Liver (tissue), 3 donors: ENCODE measurements around the gene DTX3L.

Experiments
- ATF3 ChIP-seq: IDR thresholded peaks from 2 replicates; pipeline ENCODE4 v1.6.1; 2016; ENCODE audit warnings: antibody characterized with exemption
- EGR1 ChIP-seq, 2 donors: IDR thresholded peaks; 2 replicates each; pipeline ENCODE4 v1.6.1; 2016 to 2018; ENCODE audit warnings: antibody characterized with exemption in 2 of 2, low read depth in 2 of 2
- GABPA ChIP-seq, 2 donors: IDR thresholded peaks in 1 of 2; conservative IDR thresholded peaks in 1 of 2; 2 replicates each; pipeline ENCODE4 v1.6.1; 2016; ENCODE audit warnings: antibody characterized with exemption in 2 of 2, mild to moderate bottlenecking in 1 of 2, moderate library complexity in 1 of 2
- JUND ChIP-seq, 2 donors: IDR thresholded peaks; 2 replicates each; pipeline ENCODE4 v1.6.1; 2016; ENCODE audit warnings: antibody characterized with exemption in 2 of 2
- MAX ChIP-seq: IDR thresholded peaks from 2 replicates; pipeline ENCODE4 v1.6.1; 2016; ENCODE audit warnings: antibody characterized with exemption
- NR2F2 ChIP-seq: IDR thresholded peaks from 2 replicates; pipeline ENCODE4 v1.6.1; 2016; ENCODE audit warnings: antibody characterized with exemption
- RAD21 ChIP-seq, 2 donors: IDR thresholded peaks; 2 replicates each; pipeline ENCODE4 v1.6.1; 2016; ENCODE audit warnings: antibody characterized with exemption in 2 of 2, mild to moderate bottlenecking in 2 of 2
- REST ChIP-seq: IDR thresholded peaks from 2 replicates; pipeline ENCODE4 v1.6.1; 2016; ENCODE audit warnings: antibody characterized with exemption, mild to moderate bottlenecking
- RXRA ChIP-seq, 2 donors: IDR thresholded peaks; 2 replicates each; pipeline ENCODE4 v1.6.1; 2017 to 2018; ENCODE audit warnings: antibody characterized with exemption in 2 of 2, mild to moderate bottlenecking in 1 of 2
- SP1 ChIP-seq: IDR thresholded peaks from 2 replicates; pipeline ENCODE4 v1.6.1; 2018; ENCODE audit warnings: antibody characterized with exemption, mild to moderate bottlenecking
- TAF1 ChIP-seq: conservative IDR thresholded peaks from 2 replicates; pipeline ENCODE4 v1.6.1; 2016; ENCODE audit warnings: antibody characterized with exemption, mild to moderate bottlenecking
- YY1 ChIP-seq: IDR thresholded peaks from 2 replicates; pipeline ENCODE4 v1.6.1; 2016; ENCODE audit warnings: antibody characterized with exemption, mild to moderate bottlenecking
- TF ChIP-seq, protein P1 (sequence below): fragments of 150-350 bp; IDR thresholded peaks from 2 replicates; pipeline ENCODE4 v1.5.1; 2017; ENCODE audit warnings: improper control_type of control experiment, low read depth, low read length; ENCODE audit not compliant: missing input control
- donor health status: healthy.
- donor health status: healthy.

- TF ChIP-seq, protein P1, sequence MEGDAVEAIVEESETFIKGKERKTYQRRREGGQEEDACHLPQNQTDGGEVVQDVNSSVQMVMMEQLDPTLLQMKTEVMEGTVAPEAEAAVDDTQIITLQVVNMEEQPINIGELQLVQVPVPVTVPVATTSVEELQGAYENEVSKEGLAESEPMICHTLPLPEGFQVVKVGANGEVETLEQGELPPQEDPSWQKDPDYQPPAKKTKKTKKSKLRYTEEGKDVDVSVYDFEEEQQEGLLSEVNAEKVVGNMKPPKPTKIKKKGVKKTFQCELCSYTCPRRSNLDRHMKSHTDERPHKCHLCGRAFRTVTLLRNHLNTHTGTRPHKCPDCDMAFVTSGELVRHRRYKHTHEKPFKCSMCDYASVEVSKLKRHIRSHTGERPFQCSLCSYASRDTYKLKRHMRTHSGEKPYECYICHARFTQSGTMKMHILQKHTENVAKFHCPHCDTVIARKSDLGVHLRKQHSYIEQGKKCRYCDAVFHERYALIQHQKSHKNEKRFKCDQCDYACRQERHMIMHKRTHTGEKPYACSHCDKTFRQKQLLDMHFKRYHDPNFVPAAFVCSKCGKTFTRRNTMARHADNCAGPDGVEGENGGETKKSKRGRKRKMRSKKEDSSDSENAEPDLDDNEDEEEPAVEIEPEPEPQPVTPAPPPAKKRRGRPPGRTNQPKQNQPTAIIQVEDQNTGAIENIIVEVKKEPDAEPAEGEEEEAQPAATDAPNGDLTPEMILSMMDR = no peak
- no peak for TF ChIP-seq TAF1
- TF ChIP-seq JUND (IDR thresholded peaks at IDR 0.05) = no peak
- TF ChIP-seq REST = no peak
- no peak for TF ChIP-seq ATF3
- no peak for TF ChIP-seq SP1
- TF ChIP-seq RAD21 (IDR thresholded peaks at IDR 0.05) = no peak
- no peak for TF ChIP-seq MAX
- TF ChIP-seq EGR1 (IDR thresholded peaks at IDR 0.05; ENCODE audit: low read depth in 2 of 2) = no peak
- no peak for TF ChIP-seq YY1
- TF ChIP-seq GABPA (IDR thresholded peaks at IDR 0.05 in 1 of 2, conservative IDR thresholded peaks at IDR 0.05 in 1 of 2) = no peak
- TF ChIP-seq RXRA (IDR thresholded peaks at IDR 0.05) = no peak
- TF ChIP-seq NR2F2 = no peak
These were observed 38.0 kb downstream of the DTX3L start for GRCh38 chr3:122602011-122602710.
